D721Med (cell line): ENCODE measurements around the gene PKM.

ENCODE experiments used
- DNase-seq: peaks from one replicate; pipeline ENCODE4 v3.0.0; 2011; ENCODE audit warnings: low spot score; ENCODE audit not compliant: insufficient read length
- FAIRE-seq: peaks from 2 replicates; lab custom pipeline; 2011; peaks lifted over from hg19 to GRCh38; lab: Jason Lieb, UNC
- TF ChIP-seq, protein P1 (sequence below): IDR thresholded peaks from 2 replicates; pipeline ENCODE4 v1.5.1; 2012; ENCODE audit warnings: mild to moderate bottlenecking, control low read depth; ENCODE audit not compliant: insufficient read depth; ENCODE audit errors: missing control alignments

The PKM gene

DNA sequence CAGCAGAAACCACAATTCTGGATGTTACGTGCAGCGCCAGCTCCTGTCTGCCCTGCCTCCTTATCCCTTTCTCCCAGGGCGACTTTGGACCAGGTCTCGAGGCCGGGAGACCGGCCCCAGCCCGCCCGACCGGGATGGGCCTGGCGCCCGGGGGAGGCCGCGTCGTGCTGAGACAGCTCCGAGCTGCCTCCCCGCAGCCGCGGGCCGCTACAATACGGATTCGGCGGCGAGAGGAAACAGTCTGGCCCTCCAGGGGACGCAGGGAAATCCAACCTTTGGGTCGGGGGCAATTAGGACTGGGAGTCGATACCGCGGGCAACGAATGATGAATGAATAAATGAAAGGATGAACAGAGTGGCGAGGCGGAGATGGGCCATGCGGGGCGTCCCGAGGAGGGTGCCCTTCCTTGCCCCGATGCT, 33.9 kb downstream of the PKM start:
- FAIRE-seq (no peak), DNase-seq (no peak)

DNA sequence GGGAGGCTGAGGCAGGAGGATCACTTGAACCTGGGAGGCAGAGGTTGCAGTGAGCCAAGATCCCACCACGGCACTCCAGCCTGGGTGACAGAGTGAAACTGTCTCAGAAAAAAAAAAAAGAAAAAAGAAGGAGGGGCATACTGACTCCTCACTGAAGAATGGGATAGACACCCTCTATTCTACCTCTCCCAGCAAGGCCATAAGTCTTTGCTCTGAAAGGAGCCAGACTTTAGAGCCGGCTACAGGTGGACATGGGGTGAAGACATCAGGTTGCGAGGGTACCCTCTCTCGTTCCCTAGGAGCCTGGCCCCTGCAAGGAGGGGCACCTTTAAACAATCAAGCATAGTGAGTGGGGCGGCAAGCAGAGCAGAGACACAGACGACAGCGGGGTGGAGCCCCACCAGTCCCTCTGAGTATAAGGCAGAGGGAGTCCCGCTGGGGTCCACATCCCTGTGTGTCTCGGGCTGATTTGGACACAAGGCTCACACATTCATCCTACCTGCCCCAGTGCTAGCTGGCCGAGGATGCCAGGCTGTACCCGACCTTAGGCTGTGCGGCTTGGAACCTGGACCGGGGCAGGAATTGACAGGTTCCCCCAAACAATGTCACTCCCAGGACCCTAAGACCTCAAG, 34.5 kb downstream of the PKM start:
- FAIRE-seq (no peak), DNase-seq (no peak)
- TF ChIP-seq, protein P1, sequence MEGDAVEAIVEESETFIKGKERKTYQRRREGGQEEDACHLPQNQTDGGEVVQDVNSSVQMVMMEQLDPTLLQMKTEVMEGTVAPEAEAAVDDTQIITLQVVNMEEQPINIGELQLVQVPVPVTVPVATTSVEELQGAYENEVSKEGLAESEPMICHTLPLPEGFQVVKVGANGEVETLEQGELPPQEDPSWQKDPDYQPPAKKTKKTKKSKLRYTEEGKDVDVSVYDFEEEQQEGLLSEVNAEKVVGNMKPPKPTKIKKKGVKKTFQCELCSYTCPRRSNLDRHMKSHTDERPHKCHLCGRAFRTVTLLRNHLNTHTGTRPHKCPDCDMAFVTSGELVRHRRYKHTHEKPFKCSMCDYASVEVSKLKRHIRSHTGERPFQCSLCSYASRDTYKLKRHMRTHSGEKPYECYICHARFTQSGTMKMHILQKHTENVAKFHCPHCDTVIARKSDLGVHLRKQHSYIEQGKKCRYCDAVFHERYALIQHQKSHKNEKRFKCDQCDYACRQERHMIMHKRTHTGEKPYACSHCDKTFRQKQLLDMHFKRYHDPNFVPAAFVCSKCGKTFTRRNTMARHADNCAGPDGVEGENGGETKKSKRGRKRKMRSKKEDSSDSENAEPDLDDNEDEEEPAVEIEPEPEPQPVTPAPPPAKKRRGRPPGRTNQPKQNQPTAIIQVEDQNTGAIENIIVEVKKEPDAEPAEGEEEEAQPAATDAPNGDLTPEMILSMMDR: no peak

More for the DNA sequence above, 33.9 kb downstream of the PKM start:
- TF ChIP-seq, protein P1: no peak

DNA sequence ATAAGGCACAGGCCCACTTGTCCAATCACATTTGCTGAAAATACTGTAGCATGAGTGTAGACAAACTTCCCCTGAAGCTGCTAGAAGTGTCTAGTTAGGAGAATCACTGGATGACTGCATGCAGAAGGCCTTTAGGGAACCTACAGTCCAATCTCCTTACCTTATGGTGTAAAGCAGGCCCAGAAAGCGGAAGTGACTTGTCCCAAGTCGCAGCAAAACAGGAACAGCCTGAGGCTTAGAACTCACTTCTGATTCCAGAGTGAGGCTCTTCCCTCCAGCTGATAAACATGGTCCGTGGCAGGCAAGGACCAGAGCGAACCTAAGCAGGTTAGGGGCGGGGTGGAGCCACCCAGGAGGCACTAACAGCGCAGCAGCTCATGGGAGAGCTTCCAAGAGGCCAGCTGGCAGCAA, 35.9 kb downstream of the PKM start:
- FAIRE-seq: no peak
- TF ChIP-seq, protein P1: no peak
- no peak for DNase-seq

DNA sequence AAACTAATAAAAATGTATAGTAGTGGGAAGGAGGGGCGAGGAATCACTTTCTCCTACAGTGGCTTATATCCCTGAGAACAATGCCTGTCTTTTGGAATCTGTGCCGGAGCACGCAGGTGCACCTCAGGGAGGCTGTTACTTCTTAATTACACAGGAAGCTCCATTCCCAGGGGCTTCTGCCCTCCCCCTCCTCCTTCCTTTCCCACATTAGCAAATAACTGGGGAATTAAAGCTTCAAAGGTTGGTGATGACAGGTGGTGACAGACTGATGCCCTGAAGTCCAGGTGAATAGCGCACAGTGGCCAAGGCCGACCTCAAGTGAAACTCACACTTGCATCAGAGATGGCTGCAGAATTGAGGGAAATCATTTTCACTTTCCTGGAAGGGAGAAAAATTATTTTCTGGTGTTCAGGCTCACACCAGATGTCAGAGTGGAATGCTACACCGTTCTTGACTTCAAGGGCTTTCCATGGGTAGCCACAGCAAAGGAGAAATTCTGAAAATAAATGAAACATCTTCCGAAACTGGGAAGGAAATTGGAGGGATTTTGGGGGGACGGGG, 37.1 kb downstream of the PKM start:
- DNase-seq (no peak), FAIRE-seq (no peak)
- TF ChIP-seq, protein P1: no peak

DNA sequence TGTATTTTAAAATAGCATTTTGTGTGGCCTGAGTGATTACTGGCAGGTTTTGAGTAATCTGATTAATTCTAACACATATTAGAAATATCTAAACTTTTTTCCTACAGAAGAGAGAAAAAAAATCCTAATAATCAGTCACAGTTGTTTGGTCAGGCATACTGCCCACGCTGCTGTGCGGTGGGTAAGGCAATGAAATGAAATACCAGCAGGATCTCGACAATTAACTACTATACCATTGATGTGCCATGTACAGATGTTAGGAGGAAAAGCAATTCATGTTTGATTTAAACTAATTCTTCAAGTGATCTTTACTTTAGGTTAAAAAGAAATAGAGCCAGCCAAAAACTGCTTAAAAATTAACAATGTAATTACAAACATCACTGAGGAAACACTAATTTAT, 38.6 kb downstream of the PKM start:
- FAIRE-seq (no peak), DNase-seq (no peak)
- TF ChIP-seq, protein P1: no peak

DNA sequence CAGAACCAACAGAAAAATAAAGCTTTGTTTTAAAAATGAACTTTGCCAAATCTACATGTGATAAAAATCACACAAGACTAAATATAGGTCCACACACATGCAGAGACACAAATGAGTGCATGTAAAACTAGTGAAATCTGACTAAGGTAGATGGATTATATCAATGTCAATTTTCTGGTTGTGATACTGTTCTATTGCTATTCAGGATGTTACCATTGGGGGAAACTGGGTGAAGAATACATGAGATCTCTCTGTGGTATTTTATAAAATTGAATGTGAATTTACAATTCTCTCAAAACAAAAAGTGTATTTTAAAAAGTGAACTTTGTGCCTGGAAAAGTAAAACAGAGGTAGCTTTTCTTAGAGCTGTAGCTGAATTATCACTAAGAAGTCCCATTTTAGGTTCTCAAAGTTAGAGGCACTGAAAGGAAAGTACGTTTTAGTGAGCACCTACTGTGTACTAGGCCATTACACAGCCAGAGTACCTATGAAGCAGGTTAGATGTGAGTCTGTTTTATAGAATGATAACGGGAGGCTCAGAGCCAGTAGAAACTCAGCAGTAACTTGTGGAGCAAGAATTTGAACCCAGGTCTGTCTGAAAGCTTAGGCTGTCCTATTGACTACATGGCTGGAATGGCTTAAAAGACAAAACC, 41.6 kb downstream of the PKM start:
- TF ChIP-seq, protein P1: no peak
- DNase-seq: no peak
- no peak for FAIRE-seq
